ENCODE measurements around the gene KIFAP3.
"Not testable (repeated sequence)": the region's sequence is repeated elsewhere in the genome, so short reads cannot be mapped to it uniquely, and the experiment has no call there.

Gene KIFAP3

GRCh38 chr1:169893645-169894423 lies 180.7 kb downstream of the KIFAP3 start, which contains the start of gene SCYL3:
TSS of gene SCYL3 (minus strand) at chr1:169893896. CDS start at chr1:169888840, 5,056 bp downstream.
- FAIRE-seq: peak; percentile 98
- DNase-seq (ENCODE audit: extremely low spot score, insufficient read length, low read depth): peak; percentile 84

DNA sequence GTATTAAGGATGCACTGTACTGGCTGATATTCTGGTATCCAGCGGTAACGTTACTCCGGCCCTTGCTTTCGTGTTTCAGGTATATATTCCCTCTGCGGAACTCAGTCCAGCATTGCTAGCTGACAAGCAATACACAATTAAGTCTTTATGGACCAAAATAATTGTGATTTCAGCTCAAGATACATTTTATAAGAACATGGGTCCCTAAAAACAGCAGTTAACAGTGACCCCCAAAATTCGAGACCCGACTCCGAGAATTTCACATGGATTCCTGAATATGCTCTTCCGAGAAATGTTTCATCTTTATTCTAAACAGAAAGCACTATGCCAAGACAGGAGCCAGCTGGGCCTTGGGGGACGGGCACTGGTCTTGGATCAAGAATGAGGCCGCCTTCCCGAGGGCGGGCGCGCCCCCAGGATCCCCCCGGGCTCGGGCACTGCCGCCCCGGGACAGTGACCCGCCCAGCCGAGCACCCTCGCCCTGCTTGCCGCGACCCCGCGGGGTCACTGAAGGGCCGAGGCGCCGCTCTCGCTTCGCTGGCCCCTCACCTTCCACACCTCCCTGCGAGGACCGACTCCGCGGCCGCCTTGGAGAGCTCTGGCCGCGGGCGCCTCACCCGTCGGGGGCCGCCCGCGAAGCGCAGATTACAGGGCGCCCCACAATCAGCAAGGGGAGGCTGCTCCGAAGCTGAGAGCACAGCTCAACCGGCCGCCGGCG lies 181.4 kb downstream of the KIFAP3 start:
- FAIRE-seq: peak; percentile 15
- DNase-seq (ENCODE audit: extremely low spot score, insufficient read length, low read depth): no peak

DNA sequence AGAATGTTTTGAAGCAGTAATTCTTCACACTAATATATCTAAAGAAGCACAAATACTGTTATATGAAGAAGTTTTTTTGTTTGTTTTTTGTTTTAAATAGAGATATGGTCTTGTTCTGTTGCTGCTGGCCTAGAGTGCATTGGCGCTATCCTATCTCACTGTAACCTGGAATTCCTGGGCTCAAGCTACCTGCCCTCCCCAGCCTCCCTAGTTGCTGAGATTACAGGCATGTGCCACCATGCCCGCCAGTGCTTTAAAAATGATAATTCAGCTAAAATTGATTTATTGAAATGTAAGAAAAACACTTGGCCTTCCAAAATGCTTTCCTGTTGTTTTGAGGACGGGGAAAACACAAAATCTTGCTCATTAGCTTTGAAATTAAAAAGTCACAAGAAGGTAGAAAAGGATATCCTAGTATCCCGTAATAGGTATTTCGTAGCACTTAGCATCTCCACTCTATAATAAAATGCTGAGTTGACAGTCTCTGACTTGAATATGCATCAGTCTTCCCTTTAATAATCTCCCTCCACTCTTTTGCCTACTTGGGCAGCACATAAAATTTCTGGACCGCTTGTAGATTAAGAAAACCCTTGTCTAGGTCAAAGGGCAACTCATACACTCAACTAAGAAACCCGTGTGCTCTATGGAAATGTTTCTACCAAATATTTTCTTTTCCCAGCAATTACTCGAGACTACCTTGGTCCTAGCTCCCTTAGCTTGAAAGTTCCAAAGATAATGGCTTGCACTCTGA lies 182.1 kb downstream of the KIFAP3 start:
- no peak for DNase-seq (ENCODE audit: extremely low spot score, insufficient read length, low read depth)
- no peak for FAIRE-seq

- FAIRE-seq: no peak
Measured at GRCh38 chr1:169891539-169891885, 183.0 kb downstream of the KIFAP3 start.

GRCh38 chr1:169890761-169891538 lies 183.5 kb downstream of the KIFAP3 start:
- FAIRE-seq (peak; percentile 69), DNase-seq (ENCODE audit: extremely low spot score, insufficient read length, low read depth) (no peak)

More at GRCh38 chr1:169891539-169891885, 183.0 kb downstream of the KIFAP3 start:
- no peak for DNase-seq (ENCODE audit: extremely low spot score, insufficient read length, low read depth)

GRCh38 chr1:169889871-169890270 lies 184.6 kb downstream of the KIFAP3 start:
- FAIRE-seq (no peak), DNase-seq (ENCODE audit: extremely low spot score, insufficient read length, low read depth) (no peak)

DNA sequence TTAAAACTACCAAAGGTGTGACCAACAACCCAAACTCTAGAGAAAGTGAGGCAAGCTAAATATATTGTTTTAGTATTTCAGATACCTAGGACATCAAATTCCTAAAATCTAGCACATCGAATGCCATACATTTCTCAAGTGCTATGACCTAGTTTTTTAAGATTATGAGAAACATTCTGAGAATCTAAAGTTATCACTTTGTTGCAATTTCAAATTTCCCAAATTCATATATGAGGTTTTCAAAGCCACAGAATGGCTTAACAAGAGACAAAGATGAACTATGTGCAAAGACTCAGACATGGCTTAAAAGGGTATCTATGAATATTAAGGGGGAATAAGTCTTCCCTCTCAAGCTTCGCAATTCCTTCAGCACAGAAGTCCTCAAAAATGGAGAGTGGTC lies 187.6 kb downstream of the KIFAP3 start:
- FAIRE-seq: no peak
- no peak for DNase-seq (ENCODE audit: extremely low spot score, insufficient read length, low read depth)

DNA sequence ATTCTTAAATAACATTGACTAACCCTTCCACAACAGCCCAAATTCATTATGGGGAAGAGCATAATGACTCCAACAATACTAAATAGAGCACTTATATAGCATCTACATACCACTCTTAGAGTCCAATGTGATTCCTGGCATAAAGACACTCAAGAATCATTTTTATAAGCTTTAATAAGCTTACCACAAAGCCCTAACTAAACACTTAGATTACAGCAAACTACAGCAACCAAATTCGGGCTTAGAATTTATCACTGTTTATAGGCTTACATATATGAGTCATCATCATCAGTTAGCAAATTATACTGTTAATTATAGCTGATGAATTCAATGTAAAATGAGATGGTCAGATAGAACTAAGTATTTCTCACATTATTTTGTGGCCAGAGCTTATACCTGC lies 188.1 kb downstream of the KIFAP3 start:
- no peak for FAIRE-seq

DNA sequence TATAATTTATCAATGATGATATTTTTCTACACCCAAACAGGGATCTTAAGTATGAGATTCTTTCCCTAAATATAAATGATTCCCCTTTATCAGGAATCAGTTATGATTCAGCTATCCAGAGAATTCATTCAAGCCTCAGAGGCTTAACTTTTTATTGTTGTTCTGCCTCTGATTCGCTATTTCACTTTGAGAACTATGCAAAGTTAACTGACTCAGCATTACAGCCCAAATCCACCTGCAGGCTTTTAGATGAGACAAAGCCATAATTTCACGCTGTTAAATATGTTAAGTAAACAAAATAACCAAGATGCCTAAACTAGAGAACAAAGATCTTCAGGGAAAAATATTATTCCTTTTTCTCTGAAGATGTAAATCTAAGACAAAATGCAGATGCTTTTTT lies 189.3 kb downstream of the KIFAP3 start:
- no peak for FAIRE-seq

More for the DNA sequence above, 188.1 kb downstream of the KIFAP3 start:
- DNase-seq (ENCODE audit: extremely low spot score, insufficient read length, low read depth): no peak

DNA sequence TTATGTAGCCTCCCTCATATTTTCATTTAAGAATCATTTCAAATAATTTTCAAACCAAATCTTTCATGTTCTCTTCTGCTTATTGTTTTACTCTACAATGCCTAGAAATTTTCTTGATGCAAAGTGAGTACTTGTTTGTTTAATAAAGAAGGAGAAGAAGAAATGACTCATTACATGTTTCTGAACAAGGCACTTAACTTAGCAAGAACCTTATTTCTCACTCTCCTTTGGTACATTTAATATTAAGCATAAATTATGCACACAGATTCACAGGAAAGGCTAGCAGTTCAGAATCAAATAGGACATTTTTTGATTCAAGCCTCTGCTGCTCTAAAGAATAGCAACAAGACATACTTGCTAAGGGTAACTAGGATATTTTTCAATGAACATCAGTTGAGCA lies 189.9 kb downstream of the KIFAP3 start:
- no peak for DNase-seq (ENCODE audit: extremely low spot score, insufficient read length, low read depth)
- no peak for FAIRE-seq

More for the DNA sequence above, 189.3 kb downstream of the KIFAP3 start:
- DNase-seq (ENCODE audit: extremely low spot score, insufficient read length, low read depth): no peak

DNA sequence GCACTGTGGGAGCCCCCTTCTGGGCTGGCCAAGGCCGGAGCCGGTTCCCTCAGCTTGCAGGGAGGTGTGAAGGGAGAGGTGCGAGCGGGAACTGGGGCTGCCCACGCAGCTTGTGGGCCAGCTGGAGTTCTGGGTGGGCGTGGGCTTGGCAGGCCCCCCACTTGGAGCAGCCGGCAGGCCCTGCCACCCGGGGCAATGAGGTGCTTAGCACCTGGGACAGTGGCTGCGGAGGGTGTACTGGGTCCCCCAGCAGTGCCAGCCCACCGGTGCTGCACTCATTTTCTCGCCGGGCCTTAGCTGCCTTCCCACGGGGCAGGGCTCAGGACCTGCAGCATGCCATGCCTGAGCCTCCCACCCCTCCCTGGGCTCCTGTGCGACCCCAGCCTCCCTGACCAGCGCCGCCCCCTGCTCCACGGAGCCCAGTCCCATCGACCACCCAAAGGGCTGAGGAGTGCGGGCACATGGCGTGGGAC lies 192.4 kb downstream of the KIFAP3 start:
- DNase-seq (ENCODE audit: extremely low spot score, insufficient read length, low read depth) (no peak), FAIRE-seq (no peak)

DNA sequence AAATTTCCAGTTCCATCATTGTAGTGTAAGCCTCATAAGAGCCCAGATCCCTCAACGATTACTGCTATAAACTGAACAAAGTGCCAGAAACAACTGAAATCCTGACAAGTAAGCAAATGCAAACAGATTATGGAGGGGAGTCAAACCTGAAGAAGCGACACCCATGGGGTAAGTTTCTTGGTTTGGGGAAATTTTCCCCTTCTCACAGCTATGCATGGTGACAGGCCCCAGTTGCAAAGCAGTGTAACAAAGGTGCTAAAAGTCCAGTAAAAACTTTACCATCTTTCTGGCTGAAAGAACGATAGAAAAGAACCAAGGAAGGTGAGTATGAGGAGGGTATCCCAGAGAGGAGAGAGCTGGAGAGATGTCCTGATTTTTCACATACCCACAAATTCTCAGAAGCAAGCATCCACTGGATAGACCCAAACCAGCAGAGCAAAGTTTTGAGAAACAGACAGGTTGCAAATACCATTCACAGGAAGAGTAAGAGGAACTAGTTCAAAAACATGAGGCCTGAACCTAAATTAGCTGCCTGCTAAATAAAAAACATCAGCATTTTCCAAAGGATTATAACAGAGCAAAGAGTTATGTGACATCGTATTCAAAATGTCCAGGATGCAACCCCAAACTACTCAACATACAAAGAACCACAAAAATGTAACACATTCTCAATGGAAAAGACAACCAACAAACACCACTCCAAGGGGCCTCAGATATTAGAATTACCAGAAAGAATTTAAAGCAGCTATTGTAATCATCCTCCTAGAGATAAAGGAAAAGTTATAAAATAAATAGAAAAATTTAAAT lies 195.3 kb downstream of the KIFAP3 start:
- no peak for FAIRE-seq
- DNase-seq (ENCODE audit: extremely low spot score, insufficient read length, low read depth): no peak

DNA sequence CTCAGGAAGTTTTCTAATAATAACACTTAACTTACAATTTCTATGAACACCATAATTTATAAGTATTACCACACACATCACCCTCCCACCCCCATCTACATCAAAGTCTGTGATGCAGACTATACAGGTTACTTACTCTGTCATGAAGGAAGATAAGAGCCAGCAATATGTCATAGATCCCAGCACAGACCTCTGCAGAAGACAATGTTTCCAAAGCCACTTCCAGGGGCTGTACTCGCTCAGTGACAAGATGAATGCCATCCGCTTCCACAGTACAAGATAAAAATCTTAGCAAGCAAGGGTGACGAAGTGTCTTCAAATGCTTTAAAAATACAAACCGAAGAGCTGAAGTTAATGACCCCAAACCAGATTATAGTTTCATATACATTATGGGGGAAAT lies 196.0 kb downstream of the KIFAP3 start:
- DNase-seq (ENCODE audit: extremely low spot score, insufficient read length, low read depth) (no peak), FAIRE-seq (no peak)

DNA sequence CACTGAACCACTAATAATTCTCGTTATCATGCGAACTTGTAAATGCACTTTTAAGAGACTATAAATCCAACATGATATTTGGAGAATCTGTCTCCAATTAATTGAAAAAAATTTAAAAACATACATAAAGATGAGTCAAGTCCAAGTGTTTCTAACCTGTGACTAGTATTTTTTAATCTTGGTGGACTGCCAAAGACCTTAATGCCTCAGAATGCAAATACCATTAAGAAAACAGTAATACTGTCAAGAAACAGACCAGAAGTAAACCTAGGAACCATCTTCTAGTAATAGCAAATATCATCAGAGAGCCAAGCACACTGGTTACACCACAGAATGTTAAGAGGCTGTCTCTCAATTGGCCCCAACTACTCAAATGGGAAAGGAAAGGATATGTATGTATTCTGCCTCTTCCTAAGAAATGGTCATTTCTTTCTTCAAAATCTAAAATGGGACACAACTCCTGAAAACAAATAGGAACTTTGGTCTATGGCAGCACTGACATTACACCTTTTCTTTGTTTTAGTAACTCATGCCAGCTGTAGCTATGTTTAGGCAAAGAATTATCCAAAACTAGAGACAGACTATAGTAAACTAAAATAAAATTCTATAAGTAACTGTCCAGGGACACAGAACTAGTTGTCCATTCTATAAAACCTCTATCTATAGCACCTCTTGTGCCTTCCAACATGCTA lies 196.5 kb downstream of the KIFAP3 start:
- DNase-seq (ENCODE audit: extremely low spot score, insufficient read length, low read depth) (no peak), FAIRE-seq (no peak)

DNA sequence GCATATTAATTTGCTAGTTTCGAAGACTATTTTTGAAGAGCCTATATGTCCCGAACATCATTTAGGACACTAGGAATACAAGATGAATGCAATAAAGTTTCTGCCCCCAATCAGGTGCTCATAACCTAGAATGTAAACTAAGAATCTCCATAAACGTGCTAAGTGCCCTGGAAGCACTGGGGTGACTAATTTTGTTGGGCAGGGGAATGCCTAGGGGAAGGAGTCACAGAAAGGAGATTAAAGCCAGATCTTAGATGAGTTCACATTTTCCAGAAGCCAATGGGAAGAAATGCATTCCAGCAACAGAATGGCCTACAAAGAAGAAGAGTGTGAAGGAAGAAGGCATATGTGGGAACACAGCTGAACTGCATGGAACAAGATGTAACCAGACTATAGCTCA lies 200.3 kb downstream of the KIFAP3 start:
- no peak for DNase-seq (ENCODE audit: extremely low spot score, insufficient read length, low read depth)
- no peak for FAIRE-seq

DNA sequence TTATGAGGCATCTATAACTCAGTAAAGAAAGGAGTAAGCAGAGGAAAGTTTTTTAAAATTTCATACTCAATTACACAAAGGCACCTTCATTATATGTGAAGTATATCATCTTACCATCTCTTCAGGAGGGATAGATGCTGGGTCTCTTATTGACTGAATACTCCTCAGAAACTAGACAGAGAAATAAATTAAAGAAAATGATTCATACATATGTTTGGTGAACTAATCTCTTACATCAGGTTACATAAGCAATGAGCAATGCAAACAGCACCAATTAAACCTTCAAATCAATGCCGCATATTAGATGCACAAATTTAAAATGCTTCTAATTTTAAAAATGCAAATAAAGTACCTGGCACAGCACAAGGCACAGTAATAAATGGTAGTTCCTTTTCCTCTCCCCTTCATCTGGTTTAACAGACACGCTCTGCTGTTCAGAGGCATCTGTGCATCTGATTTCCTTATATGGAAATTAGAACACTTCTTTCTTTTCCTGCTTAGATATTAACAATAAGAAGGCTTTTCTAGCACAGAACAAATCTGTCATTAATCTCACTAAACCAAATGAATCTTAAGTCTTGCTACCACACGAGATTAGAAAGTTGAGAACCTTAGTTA lies 200.8 kb downstream of the KIFAP3 start:
- DNase-seq (ENCODE audit: extremely low spot score, insufficient read length, low read depth) (no peak), FAIRE-seq (no peak)

DNA sequence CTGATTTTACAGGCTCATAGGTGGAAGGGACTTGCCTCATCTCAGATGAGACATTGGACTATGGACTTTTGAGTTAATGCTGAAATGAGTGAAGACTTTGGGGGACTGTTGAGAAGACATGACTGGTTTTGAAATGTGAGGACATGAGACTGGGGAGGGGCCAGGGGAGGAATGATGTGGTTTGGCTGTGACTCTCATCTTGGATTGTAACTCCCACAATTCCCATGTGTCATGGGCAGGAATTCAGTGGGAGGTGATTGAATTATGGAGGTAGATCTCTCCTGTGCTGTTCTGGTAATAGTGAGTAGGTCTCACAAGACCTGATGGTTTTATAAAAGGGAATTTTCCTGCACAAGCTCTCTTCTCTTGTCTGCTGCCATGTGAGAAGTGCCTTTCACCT lies 201.6 kb downstream of the KIFAP3 start:
- FAIRE-seq (no peak), DNase-seq (ENCODE audit: extremely low spot score, insufficient read length, low read depth) (no peak)

GRCh38 chr1:169871988-169872387 lies 202.5 kb downstream of the KIFAP3 start:
- not testable (repeated sequence) for FAIRE-seq; DNase-seq (ENCODE audit: extremely low spot score, insufficient read length, low read depth)

Measured in GM18507 (cell line).